Measurements from ENCODE around the gene ANKRD2.

The ANKRD2 gene

GRCh38 chr10:97587183-97587582, 14.6 kb downstream of the ANKRD2 start:
- no peak for DNase-seq (ENCODE audit: low read depth in 2 of 2)
- H3K4me3 ChIP-seq (replicated peaks in 1 of 2; ENCODE audit: low read depth in 2 of 2, low read length in 2 of 2) = no peak overlapping the region
- no peak for TF ChIP-seq CTCF (IDR thresholded peaks at IDR 0.05; ENCODE audit: low read depth, low read length)

GRCh38 chr10:97589479-97589878, 16.9 kb downstream of the ANKRD2 start, which contains the start of gene C10orf62:
C10orf62 (plus strand) TSS chr10:97589721; CDS start chr10:97589898, 177 bp downstream.
- no peak within 1 kb of the TSS for H3K4me3 ChIP-seq (replicated peaks in 1 of 2; ENCODE audit: low read depth in 2 of 2, low read length in 2 of 2)
- DNase-seq (ENCODE audit: low read depth in 2 of 2) = no peak
- TF ChIP-seq CTCF (IDR thresholded peaks at IDR 0.05; ENCODE audit: low read depth, low read length) = no peak

- no peak for TF ChIP-seq CTCF (IDR thresholded peaks at IDR 0.05; ENCODE audit: low read depth, low read length)
- no peak overlapping the region for H3K4me3 ChIP-seq (replicated peaks in 1 of 2; ENCODE audit: low read depth in 2 of 2, low read length in 2 of 2)
- DNase-seq (ENCODE audit: low read depth in 2 of 2) = no peak
These were observed 17.6 kb downstream of the ANKRD2 start for GRCh38 chr10:97590082-97590747.

- no peak for TF ChIP-seq CTCF (IDR thresholded peaks at IDR 0.05; ENCODE audit: low read depth, low read length)
- DNase-seq (ENCODE audit: low read depth in 2 of 2) = no peak
- no peak overlapping the region for H3K4me3 ChIP-seq (replicated peaks in 1 of 2; ENCODE audit: low read depth in 2 of 2, low read length in 2 of 2)
These were observed 18.3 kb downstream of the ANKRD2 start for GRCh38 chr10:97590748-97591495.

GRCh38 chr10:97593421-97593820, 20.8 kb downstream of the ANKRD2 start:
- DNase-seq (ENCODE audit: low read depth in 2 of 2) = peak; percentile 61
- no peak for TF ChIP-seq CTCF (IDR thresholded peaks at IDR 0.05; ENCODE audit: low read depth, low read length)
- H3K4me3 ChIP-seq (replicated peaks in 1 of 2; ENCODE audit: low read depth in 2 of 2, low read length in 2 of 2) = no peak overlapping the region

- peak; percentile 87 to 93 for DNase-seq (ENCODE audit: low read depth in 2 of 2)
- TF ChIP-seq CTCF (IDR thresholded peaks at IDR 0.05; ENCODE audit: low read depth, low read length) = peak; percentile 14
These were observed 23.8 kb downstream of the ANKRD2 start for GRCh38 chr10:97596101-97597082.

More at GRCh38 chr10:97596101-97597082, 23.8 kb downstream of the ANKRD2 start:
- H3K4me3 ChIP-seq (replicated peaks in 1 of 2; ENCODE audit: low read depth in 2 of 2, low read length in 2 of 2) = no peak overlapping the region

Data from cardiac fibroblast (primary cell).